M059J (cell line): ENCODE results near the gene PHACTR3. TPM values are rescaled to one million over a fixed set of nuclear protein-coding genes. Genes with fewer than 3 reads are reported as not detected.

ENCODE experiments used
- DNase-seq: peaks from one replicate; pipeline ENCODE4 v3.0.0-alpha.2; 2012; ENCODE audit warnings: low read depth
- total RNA-seq: library from RNA; depleted of rRNA; stranded (reverse); fragments of >200 nt; shearing (Covaris generic); gene quantifications from 2 replicates; pipeline ENCODE4 v1.2.3, GENCODE V29; 2014

The PHACTR3 gene
- total RNA-seq, 1 experiment from 2014 or later = not detected

DNA sequence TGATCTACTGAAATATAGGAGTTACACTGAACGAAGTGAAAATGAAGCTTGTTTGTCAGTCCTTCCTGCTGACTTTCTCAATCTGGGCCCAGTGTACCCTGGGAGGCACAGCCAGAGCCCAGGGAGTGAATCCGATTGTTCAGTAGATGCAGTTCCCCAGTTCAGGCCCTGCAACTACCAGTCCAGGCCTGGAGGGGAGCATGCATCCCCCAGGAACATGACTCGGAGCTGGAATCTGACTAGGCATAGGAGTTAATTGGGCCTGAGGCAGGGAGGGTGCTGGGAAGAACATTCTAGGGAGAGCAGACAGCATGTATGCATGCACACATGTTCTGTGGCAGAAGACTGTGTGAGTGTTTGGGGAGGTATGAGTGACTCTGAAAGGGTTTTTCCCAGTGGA is 42.1 kb downstream of the PHACTR3 start:
- no peak for DNase-seq

DNA sequence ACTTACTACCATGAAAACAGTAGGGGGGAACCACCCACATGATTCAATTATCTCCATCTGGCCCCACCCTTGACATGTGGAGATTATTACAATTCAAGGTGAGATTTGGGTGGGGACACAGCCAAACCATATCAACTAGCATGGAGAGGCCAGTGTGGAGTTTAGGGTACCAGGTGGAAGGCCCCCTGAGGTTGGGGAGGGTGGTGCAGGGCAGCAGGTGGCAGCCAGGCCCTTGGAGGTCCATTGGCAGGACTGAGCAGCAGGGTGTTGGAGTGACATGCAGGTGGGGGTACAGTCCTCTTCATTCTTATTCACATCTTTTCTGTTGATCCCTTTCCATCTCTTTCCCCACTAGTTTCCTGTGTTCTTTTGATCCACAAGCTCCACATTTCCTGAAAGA is 42.9 kb downstream of the PHACTR3 start:
- no peak for DNase-seq

DNA sequence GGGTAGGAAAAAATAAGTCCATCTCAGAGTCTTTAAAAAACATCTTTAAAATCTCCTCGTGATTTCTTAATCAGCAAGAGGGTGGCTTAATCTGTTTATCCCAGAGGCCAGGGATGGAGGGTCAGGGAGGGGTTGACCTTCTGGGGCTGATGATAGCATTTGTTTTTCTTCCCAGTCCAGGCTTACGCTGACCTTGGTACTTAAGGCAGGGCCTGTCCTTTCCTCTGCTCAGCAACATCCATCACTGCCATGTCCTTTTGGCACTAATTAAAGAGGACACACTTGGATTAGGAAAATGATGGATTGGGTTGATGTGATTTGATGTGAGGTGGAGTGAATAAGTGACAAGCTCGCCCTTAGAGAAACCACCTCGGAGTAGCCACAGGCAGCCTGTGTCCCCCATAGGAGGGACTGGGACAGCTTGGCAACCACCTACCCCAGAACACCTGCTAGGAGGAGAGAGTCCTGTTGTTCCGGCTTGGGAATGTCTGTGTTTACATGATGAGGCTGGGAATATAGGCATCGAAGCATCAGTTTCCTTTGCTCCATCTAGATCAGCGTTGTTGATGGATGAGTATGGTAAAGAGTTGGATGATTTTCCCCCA is 44.2 kb downstream of the PHACTR3 start:
- DNase-seq = no peak

DNA sequence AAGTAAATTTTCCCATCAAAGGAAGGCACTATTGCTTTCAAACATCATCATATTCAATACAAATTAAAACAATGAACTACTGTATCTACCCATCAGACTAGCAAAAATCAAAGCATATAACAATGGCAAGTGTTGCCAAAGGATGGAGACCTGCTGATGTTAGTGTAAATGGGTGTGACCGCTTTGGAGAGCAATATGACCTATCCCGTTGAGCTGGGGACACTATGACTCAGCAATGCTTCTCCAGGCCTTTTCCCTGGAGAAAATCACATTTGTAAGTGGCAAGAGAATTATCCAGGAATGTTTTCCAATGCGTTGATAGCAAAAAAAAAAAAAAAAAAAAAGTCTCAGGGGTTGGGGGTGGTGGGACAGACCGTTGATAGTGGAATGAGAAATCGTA is 46.1 kb downstream of the PHACTR3 start:
- DNase-seq = no peak

DNA sequence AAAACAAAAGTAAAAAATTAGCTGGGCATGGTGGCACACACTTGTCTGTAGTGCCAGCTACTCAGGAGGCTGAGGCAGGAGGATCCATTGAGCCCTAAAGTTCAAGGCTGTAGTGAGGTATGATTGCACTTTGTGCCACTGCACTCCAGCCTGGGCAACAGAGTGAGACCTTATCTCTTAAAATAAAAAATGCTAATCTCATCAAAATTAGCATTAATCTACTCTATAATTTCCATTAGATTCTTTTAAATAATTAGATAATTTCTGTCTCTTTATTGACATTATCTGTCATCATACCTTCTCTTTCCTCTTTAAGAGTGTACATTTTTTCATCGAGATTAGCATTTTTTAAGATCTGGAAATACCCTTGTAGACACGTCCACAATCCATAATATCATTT is 48.0 kb downstream of the PHACTR3 start:
- DNase-seq = no peak

DNA sequence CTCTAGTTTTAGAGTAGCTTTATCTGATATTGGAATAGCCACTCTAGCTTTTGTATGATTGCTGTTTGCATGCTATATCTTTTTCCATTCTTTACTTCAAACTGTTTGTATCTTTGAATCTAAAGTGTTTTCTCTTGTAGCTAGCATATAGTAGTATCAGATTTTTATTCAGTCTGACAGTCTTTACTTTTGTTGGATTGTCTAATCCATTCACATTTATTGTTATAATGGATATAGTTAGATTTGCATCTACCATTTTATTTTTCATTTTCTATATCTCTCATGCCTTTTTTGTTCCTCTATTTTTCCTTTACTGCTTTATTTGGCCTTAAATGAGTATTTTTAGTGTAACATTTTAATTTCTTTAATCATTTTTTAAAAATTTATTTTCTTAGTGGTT is 52.1 kb downstream of the PHACTR3 start:
- no peak for DNase-seq

DNA sequence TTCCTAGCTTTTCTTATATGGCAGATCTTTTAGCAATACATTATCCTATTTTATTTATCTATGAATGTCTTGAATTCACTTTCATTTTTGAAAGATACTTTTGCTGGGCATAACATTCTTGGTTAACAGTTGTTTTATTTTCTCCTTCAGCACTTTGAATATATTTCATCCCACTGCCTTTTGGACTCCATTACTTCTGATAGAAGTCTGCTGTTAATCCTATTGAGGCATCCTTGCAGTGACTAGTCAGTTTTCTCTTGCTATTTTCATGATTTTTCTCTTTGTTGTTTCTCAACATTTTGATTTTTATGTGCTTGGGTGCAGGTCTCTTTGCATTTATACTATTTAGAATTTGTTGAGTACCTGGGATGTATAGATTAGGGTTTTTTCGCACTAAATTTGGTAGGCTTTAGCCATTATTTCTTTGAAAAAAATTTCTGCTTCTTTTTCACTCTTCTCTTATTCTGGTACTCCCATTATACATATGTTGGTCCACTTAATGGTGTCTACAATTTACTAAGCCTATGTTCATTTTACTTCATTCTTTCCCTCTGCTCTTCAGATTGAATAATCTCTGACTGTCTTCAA is 53.2 kb downstream of the PHACTR3 start:
- no peak for DNase-seq

DNA sequence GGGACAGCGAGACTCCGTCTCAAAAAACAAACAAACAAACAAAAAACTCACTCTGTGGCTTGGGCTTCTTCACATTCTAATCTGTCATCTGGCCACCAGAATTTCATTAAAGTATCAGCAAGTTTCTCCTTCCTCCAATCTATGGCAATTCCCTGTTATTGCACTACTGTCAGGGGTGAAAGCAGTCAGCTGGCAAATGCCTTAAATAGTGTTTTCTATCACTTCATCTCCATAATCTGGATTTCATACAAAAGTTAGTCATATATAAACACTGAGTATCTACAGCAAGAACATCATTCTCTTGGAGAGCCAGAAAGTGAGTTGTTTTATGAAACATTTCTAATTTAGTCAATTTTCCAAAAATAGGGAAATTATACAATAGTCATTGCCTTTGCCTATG is 56.1 kb downstream of the PHACTR3 start:
- DNase-seq = no peak

DNA sequence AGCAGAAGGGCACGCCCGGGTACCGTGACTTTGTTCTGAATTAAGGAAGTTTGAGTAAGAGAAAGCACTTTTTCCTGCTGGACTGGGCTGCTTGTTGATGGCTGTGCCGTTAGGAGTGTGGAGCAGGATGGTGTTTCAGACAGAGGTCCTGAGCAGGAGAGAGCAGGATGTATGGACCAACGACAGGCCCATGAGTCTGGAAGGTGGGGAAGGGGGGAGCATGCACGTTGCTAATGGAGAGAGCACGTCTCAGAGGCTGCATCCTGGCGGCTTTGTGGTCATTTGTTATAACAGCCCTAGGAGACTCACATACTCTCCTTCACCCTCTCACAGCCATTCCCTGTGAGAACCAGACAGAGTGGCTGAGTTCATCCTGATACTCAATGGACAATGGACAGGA is 56.8 kb downstream of the PHACTR3 start:
- no peak for DNase-seq

DNA sequence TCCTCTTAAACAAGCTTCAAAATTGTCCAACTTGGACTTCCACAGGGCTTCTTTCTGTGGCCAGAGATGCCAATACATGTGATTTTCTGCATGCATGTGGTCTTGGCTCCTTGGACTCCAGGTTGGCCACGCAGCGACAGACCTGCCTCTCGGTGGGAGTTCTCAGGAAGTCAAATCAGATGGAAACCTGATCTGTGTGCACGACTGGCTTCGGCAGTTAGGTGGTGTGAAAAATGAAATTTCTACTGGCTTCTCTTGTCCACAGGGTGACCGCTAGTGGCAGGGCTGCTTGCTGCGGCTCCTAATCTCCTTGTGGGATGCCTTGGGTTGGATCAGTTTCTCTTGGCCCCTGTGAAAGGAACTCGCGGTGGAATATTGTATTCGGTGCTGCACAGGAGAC is 57.3 kb downstream of the PHACTR3 start:
- DNase-seq = no peak

DNA sequence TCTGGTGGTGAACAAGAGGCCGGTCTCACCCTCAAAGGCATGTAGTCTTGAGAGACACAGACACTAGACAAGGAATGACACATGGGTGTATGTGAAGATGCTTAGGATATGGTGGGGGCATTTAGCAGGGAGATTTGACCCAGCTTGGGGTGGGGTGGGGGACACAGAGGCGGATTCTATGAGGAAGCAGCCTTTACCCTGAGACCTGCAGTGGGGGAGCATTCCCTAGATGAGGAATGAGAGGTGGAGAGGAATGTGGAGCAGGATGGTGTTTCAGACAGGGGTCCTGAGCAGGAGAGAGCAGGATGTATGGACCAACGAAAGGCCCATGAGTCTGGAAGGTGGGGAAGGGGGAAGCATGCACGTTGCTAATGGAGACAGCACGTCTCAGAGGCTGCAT is 57.8 kb downstream of the PHACTR3 start:
- no peak for DNase-seq

DNA sequence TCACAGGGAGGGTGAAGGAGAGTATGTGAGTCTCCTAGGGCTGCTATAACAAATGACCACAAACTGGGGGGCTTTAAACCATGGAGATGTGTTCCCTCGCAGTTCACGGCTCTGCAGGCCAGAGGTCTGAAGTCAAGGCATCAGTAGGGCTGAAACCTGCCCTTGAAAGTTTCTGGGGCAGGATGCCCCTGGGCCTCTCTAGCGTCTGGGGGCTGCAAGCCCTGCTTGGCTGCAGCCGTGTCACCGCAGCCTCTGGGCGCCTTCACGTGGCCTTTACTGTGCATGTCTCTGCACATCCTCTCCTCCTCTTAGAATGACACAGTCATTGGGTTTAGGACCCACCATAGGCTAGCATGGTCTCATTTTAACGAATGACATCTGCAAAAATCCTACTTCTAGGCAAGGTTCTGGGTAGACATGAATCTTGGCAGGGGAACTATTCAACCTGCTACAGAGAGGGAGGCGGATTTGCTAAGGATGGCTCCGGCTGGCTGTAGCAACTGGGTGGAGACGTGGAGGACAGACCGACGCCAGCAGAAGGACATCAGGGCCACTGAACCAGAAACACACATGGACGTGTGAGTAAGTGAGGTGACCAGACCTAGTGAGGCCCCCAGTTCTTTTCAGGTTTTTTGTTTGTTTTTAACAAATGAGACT is 58.6 kb downstream of the PHACTR3 start:
- no peak for DNase-seq

DNA sequence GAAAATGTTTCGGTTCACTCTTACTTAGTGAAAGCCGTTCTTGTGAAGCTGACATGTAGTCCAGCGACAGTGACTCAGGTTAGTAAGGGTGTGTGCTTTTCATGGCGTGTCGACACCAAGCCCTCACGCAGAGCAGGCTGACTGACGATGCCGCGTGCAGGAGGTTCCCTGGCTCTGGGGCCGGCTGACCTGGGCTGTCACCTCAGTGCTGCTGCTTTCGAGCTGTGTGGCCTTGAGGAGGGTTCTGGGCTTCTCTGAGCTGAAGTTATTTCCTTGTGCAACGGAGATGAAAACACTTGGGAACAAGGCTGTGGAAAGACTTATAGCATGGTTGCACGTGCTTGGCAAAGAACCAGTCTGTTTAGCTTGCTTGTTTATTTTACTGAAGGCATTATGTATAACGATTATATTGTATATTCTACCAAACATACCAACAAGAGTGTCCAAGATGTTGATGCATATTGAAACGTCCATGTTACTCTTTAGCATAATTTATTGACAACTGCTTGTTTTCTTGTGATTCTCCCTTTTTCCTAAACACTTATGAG is 59.2 kb downstream of the PHACTR3 start:
- no peak for DNase-seq

DNA sequence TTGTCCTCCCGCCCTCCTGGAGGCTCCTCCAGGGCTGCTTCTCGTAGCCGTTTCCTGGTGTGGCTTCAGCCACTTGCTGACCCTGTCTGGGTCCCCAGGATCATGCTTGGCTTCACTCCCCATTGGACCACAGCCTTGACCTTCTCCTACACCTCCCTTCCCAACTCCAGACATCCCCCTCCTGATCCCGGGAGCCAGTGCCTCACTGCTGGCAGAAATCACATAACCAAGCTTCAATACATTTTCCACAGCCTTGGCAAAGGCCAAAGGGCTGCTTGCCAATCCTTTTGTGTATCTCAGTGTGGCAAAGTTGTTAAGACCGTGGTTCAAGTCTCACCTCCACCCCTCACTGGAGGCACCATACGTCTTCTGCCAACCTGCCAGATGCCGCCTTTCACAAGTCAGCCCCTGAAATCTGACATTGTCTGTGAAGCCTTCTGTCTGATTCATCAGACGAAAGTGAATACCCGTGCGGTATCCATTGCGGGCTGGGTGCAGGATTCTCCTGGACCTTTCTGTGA is 60.1 kb downstream of the PHACTR3 start:
- no peak for DNase-seq

DNA sequence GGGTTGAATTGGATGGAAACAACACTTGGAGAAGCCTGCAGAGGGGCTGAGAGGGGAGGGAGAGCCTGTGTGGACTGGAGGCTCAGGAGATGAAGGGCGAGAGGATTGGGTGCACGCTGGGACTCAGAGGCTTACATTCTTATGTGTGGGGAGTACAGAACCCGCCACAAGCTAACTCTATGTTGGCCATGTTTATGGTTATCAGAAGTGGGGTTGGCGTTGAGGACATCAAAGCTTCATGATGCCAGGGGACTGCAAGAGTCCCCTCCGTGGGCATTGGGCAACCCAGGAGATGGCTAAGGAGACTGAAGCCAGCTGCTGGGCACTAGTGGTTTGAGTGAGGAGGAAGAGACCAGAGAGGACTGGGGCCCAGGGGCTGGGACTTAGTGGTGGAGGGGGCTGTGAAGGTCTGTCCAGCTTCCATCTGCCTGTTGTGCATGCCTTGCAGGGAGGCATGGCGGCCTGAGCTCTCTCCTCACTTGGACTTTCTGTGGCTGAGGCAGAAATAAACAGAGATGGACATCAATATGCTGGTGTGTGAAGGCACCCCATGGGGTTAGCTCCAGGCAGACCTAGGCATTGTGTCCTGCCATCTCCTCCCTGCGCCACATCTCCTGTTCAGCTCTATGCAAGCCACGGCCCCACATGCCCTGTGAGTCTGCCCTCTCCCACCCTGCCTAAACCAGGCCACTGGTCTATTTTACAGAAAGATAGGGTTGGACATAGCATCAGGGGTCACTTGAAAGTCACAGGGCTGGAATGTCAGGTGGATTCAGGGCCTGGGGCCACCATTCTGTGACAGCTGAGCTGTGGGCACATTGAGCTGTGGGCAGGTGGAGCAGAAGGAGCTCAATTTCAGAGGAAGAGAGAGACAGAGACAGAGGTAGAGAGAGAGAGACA is 61.6 kb downstream of the PHACTR3 start:
- DNase-seq = no peak

DNA sequence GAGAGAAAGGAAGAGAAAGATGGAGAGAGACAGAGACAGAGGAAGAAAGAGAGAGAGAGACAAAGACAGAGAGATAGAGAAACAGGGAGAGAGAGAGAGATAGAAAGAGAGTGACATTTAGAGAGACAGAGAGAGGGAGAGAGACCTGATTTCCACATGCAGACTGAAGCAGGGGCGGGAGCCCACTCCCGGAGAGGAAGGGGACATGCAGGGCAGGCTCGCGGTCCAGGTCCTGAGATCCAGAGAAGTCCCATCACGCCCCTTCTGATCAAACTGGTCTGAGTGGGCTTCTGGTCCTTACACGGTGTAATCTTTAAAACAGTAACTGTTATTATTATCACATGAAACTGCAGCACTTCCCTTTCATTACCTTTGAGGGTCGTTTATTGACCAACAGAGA is 62.2 kb downstream of the PHACTR3 start:
- DNase-seq = no peak

DNA sequence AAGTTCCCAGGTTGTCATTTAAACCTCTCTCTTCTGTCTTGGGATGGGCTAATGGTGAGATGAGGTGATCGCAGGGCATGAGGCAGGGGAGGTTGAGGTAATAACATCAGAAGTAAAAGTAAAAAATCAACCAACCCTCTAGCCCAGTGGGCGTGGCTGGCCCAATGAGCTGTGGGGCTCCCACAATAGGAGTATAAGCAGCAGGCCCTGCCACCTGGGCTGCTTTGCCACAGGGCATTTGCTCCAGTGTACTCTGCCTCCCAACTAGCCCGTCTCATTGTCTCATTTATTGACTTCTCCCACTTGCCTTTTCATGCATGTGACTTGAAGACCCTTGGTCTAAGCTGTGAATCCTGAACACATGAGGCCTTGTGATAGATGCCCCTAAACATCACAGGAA is 62.8 kb downstream of the PHACTR3 start:
- DNase-seq = no peak

DNA sequence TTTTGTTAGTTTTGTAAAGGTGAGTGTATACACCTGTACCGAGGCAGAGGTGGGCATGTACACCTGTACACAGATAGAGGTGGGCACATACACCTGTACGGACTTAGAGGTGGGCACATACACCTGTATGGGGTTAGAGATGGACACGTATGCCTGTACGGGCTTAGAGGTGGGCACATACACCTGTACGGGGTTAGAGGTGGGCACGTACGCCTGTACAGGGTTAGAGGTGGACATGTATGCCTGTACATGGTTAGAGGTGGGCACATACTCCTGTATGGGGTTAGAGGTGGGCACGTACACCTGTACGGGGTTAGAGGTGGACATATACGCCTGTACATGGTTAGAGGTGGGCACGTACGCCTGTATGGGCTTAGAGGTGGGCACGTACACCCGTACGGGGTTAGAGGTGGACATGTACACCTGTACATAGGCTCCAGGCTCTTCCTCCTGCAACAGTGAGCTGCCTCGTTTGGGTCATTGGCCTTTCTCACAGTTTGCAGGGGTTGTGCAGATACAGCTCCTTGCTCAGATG is 63.7 kb downstream of the PHACTR3 start:
- DNase-seq = no peak

DNA sequence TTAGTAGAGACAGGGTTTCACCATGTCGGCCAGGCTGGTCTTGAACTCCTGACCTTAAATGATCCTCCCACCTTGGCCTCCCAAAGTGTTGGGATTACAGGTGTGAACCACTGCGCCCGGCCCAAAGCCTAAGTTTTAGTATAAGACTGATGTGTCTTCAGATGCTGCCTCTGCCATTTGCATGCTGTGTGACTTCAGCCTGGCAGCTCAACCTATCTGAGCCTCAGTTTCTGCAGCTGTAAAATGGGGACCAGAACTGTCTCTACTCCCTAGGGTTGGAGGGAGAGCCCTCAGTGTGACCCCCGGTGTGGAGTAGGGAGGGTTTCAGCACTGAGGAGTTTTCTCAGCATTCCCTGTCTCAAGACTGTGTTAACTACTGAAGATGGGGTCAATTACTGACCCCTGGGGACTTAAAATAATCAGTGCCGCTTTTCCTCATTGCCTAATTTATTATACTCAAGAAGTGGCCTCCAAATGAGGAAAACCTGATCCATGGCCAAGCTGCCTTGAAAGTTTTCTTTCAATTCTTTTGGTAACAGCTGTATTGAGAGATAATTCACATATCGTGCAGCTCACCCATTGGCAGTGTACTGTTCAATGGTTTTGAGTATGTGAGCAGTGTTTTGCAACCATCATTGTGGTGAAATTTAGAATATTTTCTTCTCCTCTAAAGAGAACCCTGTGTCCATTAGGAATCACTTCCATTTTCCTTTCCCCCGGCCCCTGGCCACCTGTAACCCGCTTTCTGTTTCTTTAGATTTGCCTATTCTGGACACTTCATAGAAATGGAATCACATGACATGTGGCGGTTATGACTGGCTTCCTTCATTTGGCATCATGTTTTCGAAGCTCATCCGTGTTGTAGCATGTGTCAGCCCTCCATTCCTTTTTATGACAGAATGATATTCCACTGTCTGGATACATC is 64.8 kb downstream of the PHACTR3 start:
- no peak for DNase-seq

DNA sequence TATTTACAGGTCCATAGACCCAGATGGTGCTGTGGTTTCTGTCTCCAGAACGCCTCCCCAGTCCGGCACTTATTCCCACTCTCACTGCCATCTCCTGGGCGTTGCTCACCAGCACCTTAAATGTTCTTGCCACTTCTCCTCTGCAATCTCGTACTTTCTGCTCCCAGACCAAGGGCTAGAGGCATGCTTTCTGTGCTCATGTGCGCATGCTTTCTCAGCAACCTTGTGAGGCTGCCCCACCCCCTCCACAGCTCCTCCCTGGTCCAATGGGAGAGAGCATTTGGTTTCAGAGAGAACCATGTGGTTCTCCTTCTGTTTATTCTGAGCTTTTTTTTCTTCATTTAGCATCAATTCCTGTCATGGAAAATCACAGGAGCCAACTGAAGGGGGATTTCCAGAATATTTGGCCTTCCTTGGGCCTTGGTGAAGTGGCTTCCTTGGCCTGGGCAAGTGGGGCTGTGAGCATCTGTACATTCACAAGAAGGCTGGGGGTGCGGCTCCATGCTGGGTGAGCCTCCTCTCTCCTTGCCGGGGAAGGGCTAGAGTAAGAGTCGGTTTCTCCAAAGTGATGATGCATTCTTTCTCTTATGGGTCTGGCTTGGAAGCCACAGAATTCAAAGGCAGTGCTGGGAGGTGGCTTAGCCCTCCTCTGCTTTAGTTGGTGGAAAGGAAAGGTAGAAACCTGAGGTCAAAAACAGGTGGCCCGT is 66.6 kb downstream of the PHACTR3 start:
- no peak for DNase-seq
